NCI-H774 (cell line): ENCODE results near the gene ACBD6.

Experiments used
- DNase-seq: peaks from one replicate; lab custom pipeline; 2025; lab: John Stamatoyannopoulos, UW

The ACBD6 gene

GRCh38 chr1:180241716-180242544 is 260.4 kb downstream of the ACBD6 start:
- DNase-seq = no peak

DNA sequence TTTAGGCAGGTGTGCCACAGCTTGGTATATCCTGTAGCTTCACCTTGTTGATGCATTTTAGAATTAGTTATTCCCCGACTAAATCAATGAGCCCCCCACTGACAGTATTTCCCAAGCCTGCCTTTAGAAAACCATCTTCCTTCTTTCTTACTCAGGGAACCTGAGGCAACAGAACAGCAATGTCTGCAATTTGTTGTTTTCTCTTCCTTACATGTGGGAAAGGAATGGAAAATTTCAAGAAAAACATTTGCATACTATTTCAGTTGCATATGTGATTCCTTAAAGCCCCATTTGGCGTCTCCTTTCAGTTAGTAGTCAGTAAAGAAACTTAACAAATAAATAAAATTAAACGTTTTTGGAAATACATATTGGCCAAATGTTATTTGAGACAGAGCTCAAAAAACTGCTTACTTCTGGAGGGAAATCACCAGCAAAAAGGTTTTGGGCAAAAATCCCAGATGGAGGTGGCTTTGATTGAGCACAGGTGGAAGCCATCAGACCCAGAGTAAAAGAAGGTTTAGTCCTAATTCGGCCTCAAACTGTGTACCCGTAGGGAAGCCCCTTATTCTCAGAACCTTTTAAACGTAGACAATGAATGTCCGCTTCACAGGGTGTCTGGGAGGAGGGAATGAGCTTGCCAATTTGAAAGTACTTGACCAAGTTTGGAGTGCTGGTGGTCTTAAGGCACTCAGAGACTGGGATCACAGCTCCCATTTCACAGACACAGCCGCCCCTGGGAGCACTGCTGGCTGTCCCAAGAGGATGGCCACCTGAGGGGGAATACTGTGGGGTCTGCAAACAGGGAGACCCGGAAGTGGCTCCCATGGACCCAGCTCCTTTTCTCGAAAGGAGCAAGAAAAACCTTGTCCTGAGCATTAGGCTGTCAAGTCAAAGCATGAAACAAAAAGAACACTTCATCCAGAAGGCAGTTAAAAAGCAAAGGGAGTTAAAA is 263.0 kb downstream of the ACBD6 start:
- DNase-seq = no peak

GRCh38 chr1:180238675-180239074 is 263.7 kb downstream of the ACBD6 start:
- DNase-seq = no peak
